Left lung (tissue), 10 donors: ENCODE results near the gene EPHB2. TPM values are rescaled to one million over a fixed set of nuclear protein-coding genes. Genes with fewer than 3 reads are reported as not detected.
A peak's percentile ranks its signal among the peaks of the same experiment; 100 is the strongest.

Experiments used
- ATAC-seq: fragments of 200-7000 bp; cut with Tn5 transposase; one replicate; pipeline ENCODE4 v1.9.1; 2020; ENCODE audit warnings: moderate library complexity
- DNase-seq, 4 donors: peaks; one replicate each; pipeline ENCODE4 v3.0.0-alpha.2; 2013 to 2020
- H3K27ac ChIP-seq, 2 donors: fragments of 200-600 bp; sonication (generic) in 1 of 2; one replicate each; pipeline versions ENCODE4 v1.5.0 to v1.8.0; 2020 to 2021
- H3K27me3 ChIP-seq, 2 donors: fragments of 200-600 bp; sonication (generic) in 1 of 2; one replicate each; pipeline versions ENCODE4 v1.5.0 to v1.8.0; 2020 to 2021
- H3K36me3 ChIP-seq, 2 donors: fragments of 200-600 bp; sonication (generic) in 1 of 2; one replicate each; pipeline versions ENCODE4 v1.5.0 to v1.8.0; 2020 to 2021
- H3K4me1 ChIP-seq, 2 donors: fragments of 200-600 bp; one replicate each; pipeline ENCODE4 v1.8.0; 2021
- H3K4me3 ChIP-seq, 2 donors: fragments of 200-600 bp; sonication (generic) in 1 of 2; one replicate each; pipeline versions ENCODE4 v1.5.0 to v1.8.0; 2020 to 2021; ENCODE audit warnings: mild to moderate bottlenecking in 1 of 2
- H3K9me3 ChIP-seq, 2 donors: fragments of 200-600 bp; sonication (generic) in 1 of 2; one replicate each; pipeline versions ENCODE4 v1.5.0 to v1.8.0; 2020 to 2021
- intact Hi-C, 2 donors: fragments of 100-400 bp; cut with DNase I; formaldehyde crosslinking; loops; one replicate each; pipeline versions ENCODE4 v1.11.2 to v1.14.2; 2022
- polyA plus RNA-seq, 6 donors: library from polyadenylated mRNA; unstranded; fragments of 120-200 nt; gene quantifications; one replicate each; pipeline ENCODE4 v1.2.1, GENCODE V29; 2013; ENCODE audit not compliant: insufficient read length in 6 of 6
- total RNA-seq, 2 donors: library from RNA; stranded (reverse); fragmentation: NEBNext Ultra II Directional; extraction: Animal tissue kit (Norgen Biotek cat#: 25700); gene quantifications; one replicate each; pipeline ENCODE4 v1.2.1, GENCODE V29; 2021
- TF ChIP-seq, protein P1 (sequence below), 2 donors: fragments of 200-600 bp; sonication (generic) in 1 of 2; IDR thresholded peaks; one replicate each; pipeline versions ENCODE4 v1.5.0 to v1.8.0; 2021; ENCODE audit warnings: antibody characterized with exemption in 2 of 2
- donor health status: DM: no; HTN: yes; CAD: no.
- donor health status: DM: no; HTN: no; CAD: no.

The EPHB2 gene
- total and polyA plus RNA-seq, 8 donors, result 11.3 to 21.0 (median 17.2) TPM

DNA sequence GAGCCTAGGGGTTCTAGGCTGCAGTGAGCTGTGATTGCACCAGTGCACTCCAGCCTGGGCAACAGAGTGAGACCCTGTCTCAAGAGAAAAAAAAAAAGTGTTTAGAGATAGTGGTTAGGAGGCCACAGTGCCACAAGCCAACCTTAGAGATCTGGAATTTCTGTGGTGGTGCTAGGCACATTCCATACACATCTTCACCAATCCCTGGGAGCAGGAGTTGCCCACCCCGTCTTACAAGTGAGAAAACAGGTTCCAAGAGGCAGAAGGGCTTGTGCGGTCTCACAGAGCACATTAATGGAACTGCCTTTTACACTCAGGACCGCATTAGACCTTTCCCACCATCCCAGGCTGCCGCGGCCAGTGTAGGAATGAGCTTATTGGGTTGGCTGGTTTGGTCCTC is 93.2 kb downstream of the EPHB2 start:
- TF ChIP-seq, protein P1, sequence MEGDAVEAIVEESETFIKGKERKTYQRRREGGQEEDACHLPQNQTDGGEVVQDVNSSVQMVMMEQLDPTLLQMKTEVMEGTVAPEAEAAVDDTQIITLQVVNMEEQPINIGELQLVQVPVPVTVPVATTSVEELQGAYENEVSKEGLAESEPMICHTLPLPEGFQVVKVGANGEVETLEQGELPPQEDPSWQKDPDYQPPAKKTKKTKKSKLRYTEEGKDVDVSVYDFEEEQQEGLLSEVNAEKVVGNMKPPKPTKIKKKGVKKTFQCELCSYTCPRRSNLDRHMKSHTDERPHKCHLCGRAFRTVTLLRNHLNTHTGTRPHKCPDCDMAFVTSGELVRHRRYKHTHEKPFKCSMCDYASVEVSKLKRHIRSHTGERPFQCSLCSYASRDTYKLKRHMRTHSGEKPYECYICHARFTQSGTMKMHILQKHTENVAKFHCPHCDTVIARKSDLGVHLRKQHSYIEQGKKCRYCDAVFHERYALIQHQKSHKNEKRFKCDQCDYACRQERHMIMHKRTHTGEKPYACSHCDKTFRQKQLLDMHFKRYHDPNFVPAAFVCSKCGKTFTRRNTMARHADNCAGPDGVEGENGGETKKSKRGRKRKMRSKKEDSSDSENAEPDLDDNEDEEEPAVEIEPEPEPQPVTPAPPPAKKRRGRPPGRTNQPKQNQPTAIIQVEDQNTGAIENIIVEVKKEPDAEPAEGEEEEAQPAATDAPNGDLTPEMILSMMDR (IDR thresholded peaks at IDR 0.05), result no peak
- no peak for ATAC-seq
- intact Hi-C loops, result no loop called here

GRCh38 chr1:22804406-22804805 is 93.8 kb downstream of the EPHB2 start:
- H3K27ac ChIP-seq, result no peak overlapping the region
- H3K4me3 ChIP-seq, result no peak overlapping the region
- DNase-seq, result no peak
- peak; percentile 13 for ATAC-seq
- TF ChIP-seq, protein P1 (IDR thresholded peaks at IDR 0.05), result no peak
- H3K4me1 ChIP-seq, result no peaks in the 10 kb centered on the region
- H3K9me3 ChIP-seq, result no peaks in the 10 kb centered on the region
- intact Hi-C loops, result no loop called here
- no peaks in the 10 kb centered on the region for H3K36me3 ChIP-seq
- H3K27me3 ChIP-seq, result peaks cover 0 to 9% of the 10 kb centered on the region in 2 donors

More for the DNA sequence above, 93.2 kb downstream of the EPHB2 start:
- Histone ChIP-seq H3K4me1 (no peaks in the 10 kb centered on the region), H3K36me3 (no peaks in the 10 kb centered on the region), H3K27me3 (peaks cover 0 to 9% of the 10 kb centered on the region in 2 donors), H3K9me3 (no peaks in the 10 kb centered on the region), H3K27ac (no peak overlapping the region), H3K4me3 (no peak overlapping the region)
- no peak for DNase-seq

DNA sequence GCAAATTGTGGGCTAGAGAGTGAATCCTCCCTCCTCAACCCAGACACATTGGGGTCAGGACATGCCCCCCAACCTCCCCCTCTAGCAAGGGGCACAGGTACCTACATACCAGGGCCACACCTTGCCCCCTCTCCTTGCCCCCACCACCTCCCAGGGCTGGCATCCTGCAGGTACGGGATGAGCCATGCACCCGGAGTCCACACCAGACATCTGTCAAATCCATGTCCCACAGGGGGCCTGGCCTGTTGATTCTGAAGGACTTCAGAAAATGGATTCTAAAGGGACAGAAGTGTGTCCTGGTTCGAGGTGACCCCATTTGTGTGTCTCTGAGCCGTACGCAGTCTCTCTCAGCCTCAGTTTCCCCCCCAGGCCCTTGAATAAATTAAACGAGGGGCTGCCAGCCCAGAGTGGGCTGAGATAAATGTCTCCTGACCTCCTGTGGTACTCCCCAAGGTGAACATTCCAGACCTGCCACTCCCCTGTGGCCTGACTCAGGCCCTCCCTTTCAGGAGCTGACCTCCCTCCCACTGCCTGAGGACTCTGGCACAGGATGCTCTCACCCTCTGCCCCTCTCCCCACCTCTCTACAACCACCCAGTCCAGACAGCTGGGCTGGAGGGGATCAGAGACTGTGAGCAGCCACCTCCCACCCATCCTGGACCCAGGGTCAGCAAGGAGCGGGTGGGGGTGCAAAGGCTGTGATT is 94.5 kb downstream of the EPHB2 start:
- H3K4me3 ChIP-seq, result no peak overlapping the region
- ATAC-seq (no peak), DNase-seq (no peak)
- H3K4me1 ChIP-seq, result no peaks in the 10 kb centered on the region
- H3K27me3 ChIP-seq, result peaks cover 0 to 9% of the 10 kb centered on the region in 2 donors
- intact Hi-C loops, result no loop called here
- no peak overlapping the region for H3K27ac ChIP-seq
- TF ChIP-seq, protein P1 (IDR thresholded peaks at IDR 0.05), result no peak
- H3K9me3 ChIP-seq, result no peaks in the 10 kb centered on the region
- no peaks in the 10 kb centered on the region for H3K36me3 ChIP-seq

GRCh38 chr1:22805672-22806038 is 95.0 kb downstream of the EPHB2 start:
- H3K36me3 ChIP-seq, result no peaks in the 10 kb centered on the region
- H3K27ac ChIP-seq, result no peak overlapping the region
- intact Hi-C loops, result no loop called here
- no peak overlapping the region for H3K4me3 ChIP-seq
- H3K9me3 ChIP-seq, result no peaks in the 10 kb centered on the region
- H3K27me3 ChIP-seq, result peaks cover 0 to 9% of the 10 kb centered on the region in 2 donors
- DNase-seq, result no peak
- TF ChIP-seq, protein P1 (IDR thresholded peaks at IDR 0.05), result no peak
- ATAC-seq, result no peak
- H3K4me1 ChIP-seq, result no peaks in the 10 kb centered on the region

DNA sequence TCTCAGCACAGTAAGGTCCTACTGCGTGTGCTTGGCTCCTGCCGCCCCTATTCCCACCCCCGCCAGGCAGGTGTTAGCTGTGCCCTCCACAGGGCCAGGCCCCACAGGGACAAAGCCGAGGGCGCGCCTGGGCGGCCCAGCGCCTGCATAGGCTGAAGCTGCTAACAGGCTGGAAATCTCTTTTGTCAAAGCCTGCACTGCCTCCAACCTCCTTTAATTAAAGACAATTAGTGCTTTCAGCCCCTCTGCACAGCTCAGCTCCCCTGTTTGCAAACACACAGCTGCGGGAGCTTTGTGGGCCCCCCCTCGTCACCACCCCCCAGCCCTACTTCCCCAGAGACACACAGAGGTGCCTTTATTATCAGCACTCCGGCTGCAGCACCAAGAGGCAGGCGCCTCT is 95.9 kb downstream of the EPHB2 start:
- Histone ChIP-seq H3K36me3 (no peaks in the 10 kb centered on the region), H3K27ac (no peak overlapping the region), H3K4me1 (no peaks in the 10 kb centered on the region), H3K9me3 (no peaks in the 10 kb centered on the region), H3K27me3 (peaks cover 0 to 6% of the 10 kb centered on the region in 2 donors), H3K4me3 (no peak overlapping the region)
- intact Hi-C loops, result no loop called here
- ATAC-seq, result no peak
- TF ChIP-seq, protein P1 (IDR thresholded peaks at IDR 0.05), result no peak
- DNase-seq, result no peak
